ENCODE data around the gene SMIM33.

DNA sequence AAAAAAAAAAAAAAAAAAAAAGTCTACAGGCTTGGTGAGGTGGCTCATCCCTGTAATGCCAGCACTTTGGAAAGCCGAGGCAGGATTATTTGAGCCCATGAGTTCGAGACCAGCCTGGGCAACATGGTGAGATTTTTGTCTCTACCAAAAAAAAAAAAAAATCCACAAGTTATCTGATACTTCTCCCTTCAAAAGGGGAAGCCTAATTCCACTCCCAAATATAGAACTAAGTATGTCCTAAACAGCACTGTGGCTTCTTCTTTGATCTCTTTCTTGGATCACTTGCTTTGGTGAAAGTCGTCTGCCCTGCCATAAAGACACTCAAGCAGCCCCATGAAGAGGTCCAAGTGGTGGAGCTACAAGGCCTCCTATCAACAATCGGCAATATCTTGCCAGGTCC lies 30.6 kb downstream of the SMIM33 start:
- TF ChIP-seq, protein P1, sequence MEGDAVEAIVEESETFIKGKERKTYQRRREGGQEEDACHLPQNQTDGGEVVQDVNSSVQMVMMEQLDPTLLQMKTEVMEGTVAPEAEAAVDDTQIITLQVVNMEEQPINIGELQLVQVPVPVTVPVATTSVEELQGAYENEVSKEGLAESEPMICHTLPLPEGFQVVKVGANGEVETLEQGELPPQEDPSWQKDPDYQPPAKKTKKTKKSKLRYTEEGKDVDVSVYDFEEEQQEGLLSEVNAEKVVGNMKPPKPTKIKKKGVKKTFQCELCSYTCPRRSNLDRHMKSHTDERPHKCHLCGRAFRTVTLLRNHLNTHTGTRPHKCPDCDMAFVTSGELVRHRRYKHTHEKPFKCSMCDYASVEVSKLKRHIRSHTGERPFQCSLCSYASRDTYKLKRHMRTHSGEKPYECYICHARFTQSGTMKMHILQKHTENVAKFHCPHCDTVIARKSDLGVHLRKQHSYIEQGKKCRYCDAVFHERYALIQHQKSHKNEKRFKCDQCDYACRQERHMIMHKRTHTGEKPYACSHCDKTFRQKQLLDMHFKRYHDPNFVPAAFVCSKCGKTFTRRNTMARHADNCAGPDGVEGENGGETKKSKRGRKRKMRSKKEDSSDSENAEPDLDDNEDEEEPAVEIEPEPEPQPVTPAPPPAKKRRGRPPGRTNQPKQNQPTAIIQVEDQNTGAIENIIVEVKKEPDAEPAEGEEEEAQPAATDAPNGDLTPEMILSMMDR (IDR thresholded peaks at IDR 0.05) = no peak
- TF ChIP-seq POLR2A (IDR thresholded peaks at IDR 0.05) = no peak
